HepG2 (cell line): ENCODE data around the gene SLC12A9. TPM values are rescaled to one million over a fixed set of nuclear protein-coding genes. Genes with fewer than 3 reads are reported as not detected.

Experiments used
- AGO1 ChIP-seq: fragments of 200-400 bp; formaldehyde crosslinking; IDR thresholded peaks from 2 replicates; pipeline ENCODE4 v1.6.1; 2017; ENCODE audit warnings: mild to moderate bottlenecking, low read depth, low read length, moderate library complexity; ENCODE audit not compliant: poor library complexity, severe bottlenecking
- BRD4 ChIP-seq: sonication (generic); formaldehyde crosslinking; IDR thresholded peaks from 2 replicates; pipeline ENCODE4 v1.4.0; 2020; ENCODE audit warnings: missing genetic modification reagents
- CBX1 ChIP-seq: IDR thresholded peaks from one replicate; pipeline ENCODE4 v1.6.1; 2016; ENCODE audit warnings: antibody characterized with exemption, low read depth
- HDAC6 ChIP-seq: fragments of 200-600 bp; sonication (generic); IDR thresholded peaks from 2 replicates; pipeline ENCODE4 v1.7.0; 2017; ENCODE audit warnings: mild to moderate bottlenecking, antibody characterized with exemption, low read length, low read depth
- KDM5A ChIP-seq: fragments of 200-600 bp; sonication (generic); IDR thresholded peaks from 2 replicates; pipeline ENCODE4 v1.7.0; 2018; ENCODE audit warnings: antibody characterized with exemption, mild to moderate bottlenecking, low read length, borderline replicate concordance
- MAF1 ChIP-seq: sonication (generic); formaldehyde crosslinking; IDR thresholded peaks from 2 replicates; pipeline ENCODE4 v1.5.0; 2020; ENCODE audit warnings: missing genetic modification reagents, borderline replicate concordance
- MXI1 ChIP-seq: IDR thresholded peaks from 3 replicates; pipeline ENCODE4 v1.6.1; 2012; ENCODE audit warnings: low read depth, low read length, inconsistent platforms, borderline replicate concordance
- NAIF1 ChIP-seq: sonication (generic); formaldehyde crosslinking; IDR thresholded peaks from 2 replicates; pipeline ENCODE4 v1.5.0; 2020; ENCODE audit warnings: mild to moderate bottlenecking, missing genetic modification reagents, borderline replicate concordance
- NFKB2 ChIP-seq: sonication (generic); formaldehyde crosslinking; IDR thresholded peaks from 2 replicates; pipeline ENCODE4 v1.4.0; 2020; ENCODE audit warnings: missing genetic modification reagents, borderline replicate concordance
- NFYB ChIP-seq: sonication (generic); formaldehyde crosslinking; IDR thresholded peaks from 2 replicates; pipeline ENCODE4 v1.4.0; 2020; ENCODE audit warnings: missing genetic modification reagents
- SATB2 ChIP-seq: sonication (generic); formaldehyde crosslinking; IDR thresholded peaks from 2 replicates; pipeline ENCODE4 v1.5.0; 2020; ENCODE audit warnings: missing genetic modification reagents
- SMAD3 ChIP-seq: sonication (generic); formaldehyde crosslinking; IDR thresholded peaks from 2 replicates; pipeline ENCODE4 v1.4.0; 2020; ENCODE audit warnings: missing genetic modification reagents
- SMARCE1 ChIP-seq: fragments of 450-650 bp; IDR thresholded peaks from 2 replicates; pipeline ENCODE4 v1.6.1; 2017; ENCODE audit warnings: borderline replicate concordance
- ZBTB38 ChIP-seq: sonication (generic); formaldehyde crosslinking; IDR thresholded peaks from 2 replicates; pipeline ENCODE4 v1.5.1; 2020; ENCODE audit warnings: mild to moderate bottlenecking, missing genetic modification reagents
- ZNF138 ChIP-seq: sonication (generic); formaldehyde crosslinking; IDR thresholded peaks from 2 replicates; pipeline ENCODE4 v1.5.0; 2020; ENCODE audit warnings: mild to moderate bottlenecking, low read depth, missing genetic modification reagents
- ZNF296 ChIP-seq: sonication (generic); formaldehyde crosslinking; conservative IDR thresholded peaks from 2 replicates; pipeline ENCODE4 v1.5.0; 2020; ENCODE audit warnings: mild to moderate bottlenecking, missing genetic modification reagents
- ZNF3 ChIP-seq: IDR thresholded peaks from 2 replicates; pipeline ENCODE4 v1.7.0; 2017; ENCODE audit warnings: inconsistent platforms
- ZNF343 ChIP-seq: sonication (generic); formaldehyde crosslinking; IDR thresholded peaks from 2 replicates; pipeline ENCODE4 v1.4.0; 2020; ENCODE audit warnings: mild to moderate bottlenecking, missing genetic modification reagents
- ZNF563 ChIP-seq: sonication (generic); formaldehyde crosslinking; IDR thresholded peaks from 2 replicates; pipeline ENCODE4 v1.8.0; 2022; ENCODE audit warnings: mild to moderate bottlenecking, moderate library complexity, missing genetic modification reagents
- ZNF605 ChIP-seq: sonication (generic); formaldehyde crosslinking; IDR thresholded peaks from 2 replicates; pipeline ENCODE4 v1.8.0; 2022; ENCODE audit warnings: mild to moderate bottlenecking, missing genetic modification reagents
- ZNF607 ChIP-seq: sonication (generic); formaldehyde crosslinking; IDR thresholded peaks from 2 replicates; pipeline ENCODE4 v1.5.1; 2020; ENCODE audit warnings: missing genetic modification reagents, mild to moderate bottlenecking, borderline replicate concordance
- ZSCAN12 ChIP-seq: sonication (generic); formaldehyde crosslinking; IDR thresholded peaks from 2 replicates; pipeline ENCODE4 v1.9.0; 2021; ENCODE audit warnings: mild to moderate bottlenecking, missing genetic modification reagents
- polyA plus RNA-seq, 8 experiments: library from polyadenylated mRNA; depleted of rRNA in 3 of 8; stranded (reverse) in 7 of 8; unstranded in 1 of 8; fragments of >200 nt; fragmentation: Illumina TruSeq in 4 of 8; extraction: Trizol in 4 of 8; gene quantifications; 2 replicates each; pipeline versions ENCODE4 v1.2.1 to v1.2.3, GENCODE V29; 2011 to 2016; ENCODE audit warnings: low read depth in 4 of 8, missing spikeins in 1 of 8, mixed read lengths in 1 of 8; ENCODE audit not compliant: insufficient read depth in 1 of 8
- total RNA-seq, 5 experiments: library from RNA; depleted of rRNA; stranded (reverse); fragments of >200 nt; fragmentation: Illumina TruSeq; extraction: Trizol; gene quantifications; 2 replicates each; pipeline ENCODE4 v1.2.3, GENCODE V29; 2016; ENCODE audit warnings: low read depth in 1 of 5
- TF ChIP-seq, protein P1 (sequence below): sonication (generic); formaldehyde crosslinking; IDR thresholded peaks from 2 replicates; pipeline ENCODE4 v1.8.0; 2022; ENCODE audit warnings: missing genetic modification reagents, mild to moderate bottlenecking, borderline replicate concordance
- TF ChIP-seq, protein P2 (sequence below): sonication (generic); formaldehyde crosslinking; IDR thresholded peaks from 2 replicates; pipeline ENCODE4 v1.4.0; 2020; ENCODE audit warnings: low read depth, missing genetic modification reagents
- TF ChIP-seq, protein P3 (sequence below): sonication (generic); formaldehyde crosslinking; IDR thresholded peaks from 2 replicates; pipeline ENCODE4 v1.5.0; 2020; ENCODE audit warnings: missing genetic modification reagents

Gene SLC12A9
- total and polyA plus RNA-seq, 2 of the 13 experiments (the other 11 are each of a cell fraction or from before 2014, with no cell fraction given), result 8.7 to 16.6 TPM

DNA sequence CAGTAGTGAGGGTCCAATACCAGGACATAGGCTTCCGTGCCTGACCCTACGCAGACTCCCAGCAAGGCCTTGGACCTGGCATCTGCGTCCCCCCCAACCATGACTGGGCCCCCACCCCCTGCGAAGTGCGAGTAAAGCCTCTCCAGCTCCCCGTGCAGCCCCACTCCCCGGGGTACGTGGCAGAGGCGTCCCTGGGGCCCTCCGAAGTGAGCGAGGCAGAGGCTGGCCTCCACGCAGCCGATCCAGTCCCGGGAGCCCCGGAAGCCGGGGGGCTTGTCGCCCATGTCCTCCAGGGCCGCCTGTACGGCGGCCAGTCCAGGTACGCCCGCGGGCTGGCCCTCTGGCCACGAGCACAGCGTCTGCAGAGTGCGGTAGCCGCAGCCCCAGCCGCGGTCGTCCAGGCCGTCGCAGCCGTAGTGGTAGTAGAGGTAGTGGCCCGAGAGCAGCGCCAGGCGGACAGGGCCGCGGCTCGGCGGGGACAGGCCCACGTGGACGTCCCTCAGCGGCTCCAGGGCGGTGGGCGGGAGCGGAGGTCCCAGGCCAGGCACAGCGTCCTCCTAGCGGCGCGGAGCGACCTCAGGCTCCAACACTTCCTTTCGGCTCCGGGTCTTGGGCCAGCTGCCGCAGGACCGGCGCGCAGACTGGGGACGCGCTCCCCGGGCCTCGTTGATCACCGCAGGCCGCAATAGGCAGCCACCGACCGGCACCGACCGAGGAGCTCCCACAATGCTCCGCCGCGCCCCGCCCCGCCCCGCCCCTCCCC is 36.7 kb downstream of the SLC12A9 start, which contains the start of gene UFSP1 (continued):
- peak; percentile 6; the same call in 1 of the 2 replicates for TF ChIP-seq NFKB2 (CRISPR knock-in tag)
- TF ChIP-seq HDAC6, result no peak
- TF ChIP-seq ZNF605 (CRISPR knock-in tag), result peak; percentile 36; the same call in 1 of the 2 replicates
- 0 out of 2 replicates have a peak, but pooled peaks have one; percentile 41 for TF ChIP-seq ZNF138 (CRISPR knock-in tag)
- TF ChIP-seq BRD4 (CRISPR knock-in tag), result peak; percentile 79; the same call in 1 of the 2 replicates
- no peak for TF ChIP-seq SMAD3 (CRISPR knock-in tag)
- peak; percentile 66; the same call in 1 of the 2 replicates for TF ChIP-seq ZNF607 (CRISPR knock-in tag)
- TF ChIP-seq ZNF343 (CRISPR knock-in tag), result no peak
- peak; percentile 59; the same call in 1 of the 2 replicates for TF ChIP-seq SATB2 (CRISPR knock-in tag)
- TF ChIP-seq AGO1, result peak; percentile 46
- TF ChIP-seq ZNF296 (CRISPR knock-in tag), result peak; percentile 30; the same call in 1 of the 2 replicates
- no peak; the same call in 1 of the 2 replicates for TF ChIP-seq MAF1 (CRISPR knock-in tag)
- TF ChIP-seq KDM5A, result no peak
- no peak for TF ChIP-seq NFYB (CRISPR knock-in tag)
- TF ChIP-seq ZNF563 (CRISPR knock-in tag), result peak; percentile 82; the same call in 1 of the 2 replicates
- TF ChIP-seq, protein P1, sequence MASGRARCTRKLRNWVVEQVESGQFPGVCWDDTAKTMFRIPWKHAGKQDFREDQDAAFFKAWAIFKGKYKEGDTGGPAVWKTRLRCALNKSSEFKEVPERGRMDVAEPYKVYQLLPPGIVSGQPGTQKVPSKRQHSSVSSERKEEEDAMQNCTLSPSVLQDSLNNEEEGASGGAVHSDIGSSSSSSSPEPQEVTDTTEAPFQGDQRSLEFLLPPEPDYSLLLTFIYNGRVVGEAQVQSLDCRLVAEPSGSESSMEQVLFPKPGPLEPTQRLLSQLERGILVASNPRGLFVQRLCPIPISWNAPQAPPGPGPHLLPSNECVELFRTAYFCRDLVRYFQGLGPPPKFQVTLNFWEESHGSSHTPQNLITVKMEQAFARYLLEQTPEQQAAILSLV, result peak; percentile 92
- peak; percentile 81; the same call in 1 of the 2 replicates for TF ChIP-seq ZSCAN12
- TF ChIP-seq MXI1, result peak; percentile 84; the same call in 2 of the 3 replicates
- TF ChIP-seq, protein P2, sequence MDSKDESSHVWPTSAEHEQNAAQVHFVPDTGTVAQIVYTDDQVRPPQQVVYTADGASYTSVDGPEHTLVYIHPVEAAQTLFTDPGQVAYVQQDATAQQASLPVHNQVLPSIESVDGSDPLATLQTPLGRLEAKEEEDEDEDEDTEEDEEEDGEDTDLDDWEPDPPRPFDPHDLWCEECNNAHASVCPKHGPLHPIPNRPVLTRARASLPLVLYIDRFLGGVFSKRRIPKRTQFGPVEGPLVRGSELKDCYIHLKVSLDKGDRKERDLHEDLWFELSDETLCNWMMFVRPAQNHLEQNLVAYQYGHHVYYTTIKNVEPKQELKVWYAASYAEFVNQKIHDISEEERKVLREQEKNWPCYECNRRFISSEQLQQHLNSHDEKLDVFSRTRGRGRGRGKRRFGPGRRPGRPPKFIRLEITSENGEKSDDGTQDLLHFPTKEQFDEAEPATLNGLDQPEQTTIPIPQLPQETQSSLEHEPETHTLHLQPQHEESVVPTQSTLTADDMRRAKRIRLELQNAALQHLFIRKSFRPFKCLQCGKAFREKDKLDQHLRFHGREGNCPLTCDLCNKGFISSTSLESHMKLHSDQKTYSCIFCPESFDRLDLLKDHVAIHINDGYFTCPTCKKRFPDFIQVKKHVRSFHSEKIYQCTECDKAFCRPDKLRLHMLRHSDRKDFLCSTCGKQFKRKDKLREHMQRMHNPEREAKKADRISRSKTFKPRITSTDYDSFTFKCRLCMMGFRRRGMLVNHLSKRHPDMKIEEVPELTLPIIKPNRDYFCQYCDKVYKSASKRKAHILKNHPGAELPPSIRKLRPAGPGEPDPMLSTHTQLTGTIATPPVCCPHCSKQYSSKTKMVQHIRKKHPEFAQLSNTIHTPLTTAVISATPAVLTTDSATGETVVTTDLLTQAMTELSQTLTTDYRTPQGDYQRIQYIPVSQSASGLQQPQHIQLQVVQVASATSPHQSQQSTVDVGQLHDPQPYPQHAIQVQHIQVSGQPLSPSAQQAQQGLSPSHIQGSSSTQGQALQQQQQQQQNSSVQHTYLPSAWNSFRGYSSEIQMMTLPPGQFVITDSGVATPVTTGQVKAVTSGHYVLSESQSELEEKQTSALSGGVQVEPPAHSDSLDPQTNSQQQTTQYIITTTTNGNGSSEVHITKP, result no peak
- no peak for TF ChIP-seq SMARCE1
- TF ChIP-seq CBX1, result peak; percentile 39
- TF ChIP-seq NAIF1 (CRISPR knock-in tag), result no peak
- no peak for TF ChIP-seq ZNF3 (CRISPR knock-in tag)
- peak; percentile 81; the same call in 1 of the 2 replicates for TF ChIP-seq ZBTB38 (CRISPR knock-in tag)
- TF ChIP-seq, protein P3, sequence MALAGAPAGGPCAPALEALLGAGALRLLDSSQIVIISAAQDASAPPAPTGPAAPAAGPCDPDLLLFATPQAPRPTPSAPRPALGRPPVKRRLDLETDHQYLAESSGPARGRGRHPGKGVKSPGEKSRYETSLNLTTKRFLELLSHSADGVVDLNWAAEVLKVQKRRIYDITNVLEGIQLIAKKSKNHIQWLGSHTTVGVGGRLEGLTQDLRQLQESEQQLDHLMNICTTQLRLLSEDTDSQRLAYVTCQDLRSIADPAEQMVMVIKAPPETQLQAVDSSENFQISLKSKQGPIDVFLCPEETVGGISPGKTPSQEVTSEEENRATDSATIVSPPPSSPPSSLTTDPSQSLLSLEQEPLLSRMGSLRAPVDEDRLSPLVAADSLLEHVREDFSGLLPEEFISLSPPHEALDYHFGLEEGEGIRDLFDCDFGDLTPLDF, result no peak
